ENCODE measurements around the gene GLG1.
"Not testable (repeated sequence)": the region's sequence is repeated elsewhere in the genome, so short reads cannot be mapped to it uniquely, and the experiment has no call there.

The GLG1 gene

GRCh38 chr16:74400238-74400637, 206.7 kb downstream of the GLG1 start:
- DNase-seq: not testable (repeated sequence)

GRCh38 chr16:74398212-74398895, 208.6 kb downstream of the GLG1 start:
- not testable (repeated sequence) for DNase-seq
